Smooth muscle cell of bladder (primary cell): Measurements from ENCODE around the gene MARCO. TPM values are rescaled to one million over a fixed set of nuclear protein-coding genes. Genes with fewer than 3 reads are reported as not detected.

Experiments used
- total RNA-seq: library from RNA; depleted of rRNA; stranded (reverse); fragments of >200 nt; gene quantifications from 2 replicates; pipeline ENCODE4 v1.2.3, GENCODE V29; 2014

The MARCO gene, protein sequence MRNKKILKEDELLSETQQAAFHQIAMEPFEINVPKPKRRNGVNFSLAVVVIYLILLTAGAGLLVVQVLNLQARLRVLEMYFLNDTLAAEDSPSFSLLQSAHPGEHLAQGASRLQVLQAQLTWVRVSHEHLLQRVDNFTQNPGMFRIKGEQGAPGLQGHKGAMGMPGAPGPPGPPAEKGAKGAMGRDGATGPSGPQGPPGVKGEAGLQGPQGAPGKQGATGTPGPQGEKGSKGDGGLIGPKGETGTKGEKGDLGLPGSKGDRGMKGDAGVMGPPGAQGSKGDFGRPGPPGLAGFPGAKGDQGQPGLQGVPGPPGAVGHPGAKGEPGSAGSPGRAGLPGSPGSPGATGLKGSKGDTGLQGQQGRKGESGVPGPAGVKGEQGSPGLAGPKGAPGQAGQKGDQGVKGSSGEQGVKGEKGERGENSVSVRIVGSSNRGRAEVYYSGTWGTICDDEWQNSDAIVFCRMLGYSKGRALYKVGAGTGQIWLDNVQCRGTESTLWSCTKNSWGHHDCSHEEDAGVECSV
- total RNA-seq, result not detected in 2 replicates

DNA sequence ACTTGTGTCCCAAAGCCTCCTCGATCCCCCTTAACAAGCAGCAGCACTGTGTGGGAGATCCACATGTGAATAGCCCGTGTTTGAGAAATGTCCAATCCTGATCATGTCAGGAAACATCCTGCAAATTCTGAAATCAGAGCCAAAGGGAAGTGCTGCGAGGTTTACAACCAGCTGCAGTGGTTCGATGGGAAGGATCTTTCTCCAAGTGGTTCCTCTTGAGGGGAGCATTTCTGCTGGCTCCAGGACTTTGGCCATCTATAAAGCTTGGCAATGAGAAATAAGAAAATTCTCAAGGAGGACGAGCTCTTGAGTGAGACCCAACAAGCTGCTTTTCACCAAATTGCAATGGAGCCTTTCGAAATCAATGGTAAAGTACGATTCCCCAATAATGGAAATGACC is at the start of gene MARCO:
MARCO (plus strand) TSS at position 164 of the 400 bp plus-strand sequence; CDS start at position 271, 107 bp downstream.

Other genes with a start within 250 kb of the MARCO start
- gene EN1, start 94.5 kb upstream of the MARCO start, total RNA-seq, result 0.18 TPM in 1 of 2 replicates, not detected in the other
- not detected in 2 replicates for gene C1QL2, start 216.6 kb downstream of the MARCO start, total RNA-seq